NCI-H69 (cell line): ENCODE measurements around the gene DPH7.
"Not testable (repeated sequence)": the region's sequence is repeated elsewhere in the genome, so short reads cannot be mapped to it uniquely, and the experiment has no call there.

ENCODE experiments used
- DNase-seq: peaks from one replicate; lab custom pipeline; 2025; lab: John Stamatoyannopoulos, UW

The DPH7 gene

DNA sequence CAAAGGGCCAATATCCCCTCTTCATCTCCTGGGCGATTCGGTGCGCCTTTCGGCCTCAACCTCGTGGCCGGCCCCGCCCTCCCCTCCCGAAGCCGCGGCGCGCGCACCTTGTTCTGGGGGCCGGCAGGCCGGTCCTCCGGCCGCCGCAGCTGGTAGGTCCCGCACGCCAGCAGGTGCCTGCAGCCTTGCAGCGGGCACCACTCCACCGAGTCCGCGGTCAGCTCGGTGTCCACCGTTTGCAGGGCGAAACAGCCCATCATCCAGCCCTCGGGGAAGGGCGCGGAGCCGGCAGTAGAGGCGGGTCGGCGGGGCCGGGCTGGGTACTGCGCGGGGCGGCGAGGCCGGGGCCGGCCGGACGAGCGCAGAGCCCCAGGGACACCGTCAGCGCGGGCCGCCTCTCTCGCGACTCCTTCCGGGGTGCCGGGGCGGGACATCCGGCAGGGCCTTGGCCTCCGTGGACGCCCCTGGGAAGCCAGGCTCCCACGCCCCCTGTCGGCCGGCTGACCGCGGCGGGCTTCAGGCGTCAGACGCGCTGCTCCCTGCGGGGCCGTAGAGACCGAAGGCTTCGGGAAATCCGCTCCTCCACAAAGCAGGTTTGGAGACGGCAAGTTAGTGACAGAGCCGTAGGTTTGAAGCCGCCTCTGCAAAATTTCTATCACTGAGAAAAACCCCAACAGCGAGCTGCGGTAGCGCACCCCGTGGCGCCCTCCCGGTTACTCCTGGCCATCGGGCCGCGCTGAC is at the start of gene DPH7:
Gene DPH7 (minus strand): TSS at position 408 of the 741 bp plus-strand sequence. CDS start 148 bp downstream, at position 260.
- peak; percentile 97 for DNase-seq

DNA sequence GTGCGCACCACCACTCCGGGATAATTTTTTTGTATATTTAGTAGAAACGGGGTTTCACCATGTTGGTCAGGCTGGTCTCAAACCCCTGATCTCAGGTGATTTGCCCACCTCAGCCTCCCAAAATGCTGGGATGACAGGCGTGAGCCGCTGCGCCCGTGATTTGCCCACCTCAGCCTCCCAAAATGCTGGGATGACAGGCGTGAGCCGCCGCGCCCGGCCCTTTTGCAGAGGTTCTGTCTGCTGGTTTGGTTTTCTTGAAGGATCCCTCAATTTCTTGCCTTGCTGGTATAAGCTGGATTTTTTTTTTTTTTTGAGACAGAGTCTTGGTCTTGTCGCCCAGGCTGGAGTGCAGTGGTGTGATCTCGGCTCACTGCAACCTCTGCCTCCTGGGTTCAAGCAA is 48.7 kb upstream of the DPH7 start:
- not testable (repeated sequence) for DNase-seq

DNA sequence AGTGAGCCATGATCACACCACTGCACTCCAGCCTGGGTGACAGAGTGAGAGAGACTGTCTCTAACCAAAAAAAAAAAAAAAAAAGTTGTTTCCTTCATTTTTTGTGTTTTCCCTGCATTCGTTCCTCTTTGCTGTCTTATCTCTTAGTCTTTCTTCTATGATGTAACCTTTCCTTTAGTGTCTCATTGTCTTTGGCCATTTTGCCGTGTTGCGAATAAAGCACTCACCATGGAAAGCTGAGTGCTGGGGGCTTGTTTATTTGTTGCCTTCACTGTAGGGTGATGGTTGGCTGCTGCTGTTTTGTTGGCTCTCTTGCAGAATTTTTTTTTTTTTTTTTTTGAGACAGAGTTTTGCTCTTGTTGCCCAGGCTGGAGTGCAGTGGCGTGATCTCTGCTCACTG is 47.7 kb upstream of the DPH7 start:
- no peak for DNase-seq

DNA sequence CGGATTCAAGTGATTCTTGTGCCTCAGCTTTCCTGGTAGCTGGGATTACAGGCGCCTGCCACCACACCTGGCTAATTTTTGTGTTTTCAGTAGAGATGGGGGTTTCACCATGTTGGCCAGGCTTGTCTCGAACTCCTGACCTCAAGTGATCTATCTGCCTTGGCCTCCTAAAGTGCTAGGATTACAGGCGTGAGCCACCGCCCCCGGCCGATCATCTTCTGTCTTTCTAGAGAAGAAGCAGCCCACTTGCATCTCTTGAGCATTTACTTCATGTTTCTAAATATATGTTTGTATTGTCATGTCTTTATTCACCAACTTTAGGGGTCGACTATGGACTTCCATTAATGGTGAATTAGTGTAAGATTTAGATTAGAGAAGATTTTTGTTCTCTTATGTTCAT is 43.5 kb upstream of the DPH7 start:
- DNase-seq, result not testable (repeated sequence)

DNA sequence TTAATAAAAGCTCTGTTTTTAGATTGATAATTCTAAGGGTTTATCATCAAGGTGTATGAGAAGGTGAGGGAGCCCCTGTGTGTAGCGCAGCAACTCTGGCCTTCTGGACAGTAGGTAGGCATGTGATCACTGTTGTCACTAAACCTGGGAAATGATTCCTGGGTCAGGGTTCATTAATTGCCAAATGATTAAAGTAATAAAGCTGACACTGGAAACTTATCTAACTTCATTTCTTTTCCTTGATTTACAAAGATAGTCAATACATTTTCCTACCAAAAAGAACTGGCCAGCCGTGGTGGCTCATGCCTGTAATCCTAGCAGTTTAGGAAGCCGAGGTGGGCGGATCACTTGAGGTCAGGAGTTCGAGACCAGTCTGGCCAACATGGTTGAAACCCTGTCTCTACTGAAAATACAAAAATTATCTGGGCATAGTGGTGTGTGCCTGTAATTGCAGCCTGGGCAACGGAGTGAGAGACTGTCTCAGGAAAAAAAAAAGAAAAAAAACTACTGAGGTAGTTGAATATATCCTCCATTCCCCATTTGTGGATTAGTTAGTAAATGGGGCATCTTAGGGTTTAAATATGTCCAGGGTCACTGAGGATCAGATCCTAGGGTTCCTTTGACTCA is 42.5 kb upstream of the DPH7 start:
- no peak for DNase-seq

DNA sequence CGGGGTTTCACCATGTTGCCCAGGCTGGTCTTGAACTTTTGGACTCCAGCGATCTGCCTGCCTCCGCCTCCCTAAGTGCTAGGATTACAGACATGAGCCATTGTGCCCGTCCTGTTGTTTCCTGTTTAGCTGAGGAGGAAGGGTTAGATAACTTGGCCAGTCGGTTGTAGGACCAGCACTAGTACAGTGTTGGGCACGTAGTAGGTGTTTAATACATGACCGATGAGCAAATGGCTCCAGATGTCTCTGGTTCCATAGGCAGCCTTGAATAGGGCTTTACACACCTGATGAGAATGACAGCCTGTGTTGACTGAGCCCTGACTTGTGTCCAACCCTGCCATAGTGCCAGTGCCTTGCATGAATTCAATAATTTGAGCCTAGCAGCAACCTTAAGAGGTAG is 41.9 kb upstream of the DPH7 start:
- no peak for DNase-seq

DNA sequence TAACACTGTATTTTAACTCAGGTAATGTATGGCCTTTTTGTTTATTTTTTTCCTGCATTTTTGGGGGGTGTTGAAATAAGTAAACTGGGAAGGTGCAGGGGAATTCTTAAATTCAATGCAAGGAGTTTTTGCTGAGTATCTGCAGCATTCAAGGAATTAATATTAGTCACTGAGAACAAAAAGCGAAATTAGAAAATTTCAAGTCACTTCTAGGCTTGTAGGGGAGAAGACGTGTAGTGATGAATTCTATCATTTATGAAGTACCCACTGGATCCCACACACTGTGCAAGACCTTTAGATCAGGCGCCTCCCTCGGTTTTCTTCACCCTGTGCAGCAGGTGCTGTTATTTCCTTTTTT is 41.3 kb upstream of the DPH7 start:
- DNase-seq, result no peak

DNA sequence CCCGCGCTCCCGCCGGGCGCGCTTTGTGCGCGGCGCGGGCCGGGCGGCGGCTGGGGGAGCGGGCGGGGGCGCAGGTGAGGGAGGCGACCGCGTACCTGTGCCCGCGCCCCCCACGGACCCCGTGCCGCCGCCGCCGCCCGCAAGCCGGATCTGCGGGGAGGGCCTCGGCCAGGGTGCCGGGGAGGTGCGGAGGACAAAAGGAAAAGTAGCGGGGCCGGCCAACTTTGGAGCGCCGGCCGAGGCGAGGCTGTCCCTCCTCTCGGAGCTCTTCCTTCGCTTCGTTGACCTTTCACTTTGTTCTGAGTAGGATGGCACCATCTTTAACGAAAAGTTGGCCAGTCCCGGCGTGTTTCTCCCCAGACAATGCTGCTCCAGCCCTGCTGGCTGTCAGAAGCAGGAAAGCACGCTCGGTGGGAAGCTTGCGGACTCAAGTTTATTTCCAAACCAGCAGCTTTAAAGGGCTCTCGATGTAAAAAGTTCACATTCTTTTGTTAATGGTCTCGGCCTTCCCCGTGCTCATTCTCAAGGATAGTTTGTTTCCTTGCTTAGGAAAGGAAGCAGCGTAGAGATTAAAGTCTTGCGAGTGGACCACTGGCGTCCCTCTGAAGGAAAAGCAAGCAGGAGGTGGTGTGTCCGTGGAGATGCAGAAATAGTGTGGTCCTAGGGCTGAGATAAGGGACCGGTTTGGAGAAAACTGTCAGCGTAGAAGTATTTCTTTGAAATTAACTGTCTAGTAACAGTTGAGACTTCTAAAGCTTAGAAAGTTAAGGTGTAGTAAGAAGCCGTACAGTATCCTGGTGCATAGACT is 40.7 kb upstream of the DPH7 start:
- DNase-seq, result peak; percentile 71

DNA sequence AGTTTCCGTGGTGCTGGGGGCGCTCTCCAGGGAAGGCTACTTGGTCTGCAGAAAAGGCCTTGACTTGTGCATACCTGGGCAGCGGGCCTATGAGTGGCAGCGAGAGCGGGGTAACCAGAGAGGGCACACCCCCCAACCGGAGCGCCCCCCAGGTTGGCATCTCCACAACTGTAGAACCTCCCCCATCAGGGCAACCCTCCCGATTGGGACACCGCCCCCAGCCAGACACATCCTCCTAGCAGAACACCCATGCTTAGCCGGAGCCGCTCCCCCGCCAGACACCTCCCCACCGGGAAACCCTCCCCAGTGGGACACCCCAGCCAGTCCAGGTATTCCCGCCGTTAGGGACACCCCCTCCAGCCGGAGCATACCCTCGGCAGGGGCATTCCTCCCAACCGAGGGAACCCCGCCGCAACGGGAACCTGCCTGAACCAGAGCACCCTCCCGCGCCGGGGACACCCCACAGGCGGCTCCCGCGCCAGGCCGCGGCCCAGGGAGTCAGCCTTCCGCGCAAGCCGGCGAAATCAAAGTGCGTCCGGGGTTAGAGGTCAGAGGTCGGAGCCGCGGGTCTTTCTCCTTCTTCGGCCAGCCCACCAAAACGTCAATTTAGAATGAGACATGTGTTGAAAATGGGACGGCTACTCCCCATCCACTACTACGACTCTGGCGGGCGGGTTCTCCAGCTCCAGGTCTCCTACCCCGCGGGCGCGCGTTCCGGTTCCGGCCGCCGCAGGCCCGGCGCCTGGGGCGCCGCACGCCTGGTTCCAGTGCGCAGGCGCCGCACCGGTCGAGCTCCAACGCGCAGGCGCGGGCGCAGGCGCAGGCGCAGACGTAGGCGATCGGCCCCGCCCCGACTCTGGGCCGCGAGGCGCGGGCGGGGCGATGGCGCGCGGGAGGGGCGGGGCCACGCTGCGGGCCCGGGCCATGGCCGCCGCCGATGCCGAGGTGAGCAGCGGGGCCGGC is 39.7 kb upstream of the DPH7 start, which contains the start of gene EHMT1:
Gene EHMT1 (plus strand): TSS at position 901 of the 963 bp plus-strand sequence. CDS start 24 bp downstream, at position 925.
- DNase-seq, result peak; percentile 94

DNA sequence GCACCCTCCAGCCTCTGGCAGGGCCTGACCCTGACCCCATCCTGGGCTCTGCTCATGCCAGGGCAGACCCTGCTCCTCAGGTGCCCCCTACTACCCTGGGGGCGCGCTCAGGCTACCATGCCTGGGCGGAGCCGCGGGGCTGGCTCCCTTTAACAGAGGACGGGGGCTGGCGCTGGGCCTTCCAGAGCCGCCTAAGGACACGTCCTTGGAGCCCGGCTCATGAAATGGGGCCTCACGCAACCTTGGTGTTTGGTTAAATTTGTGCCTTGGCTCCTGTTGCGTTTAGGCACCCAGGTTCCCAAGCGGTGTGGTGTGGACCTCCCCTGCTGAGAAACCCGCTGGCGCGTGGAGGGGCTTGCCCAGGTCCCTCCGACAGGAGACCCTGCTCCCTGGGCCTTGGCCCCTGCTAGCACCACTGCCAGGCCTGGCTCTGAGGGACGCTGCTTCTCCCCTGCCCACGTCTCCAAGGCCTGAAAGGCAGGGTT is 36.7 kb upstream of the DPH7 start:
- no peak for DNase-seq

DNA sequence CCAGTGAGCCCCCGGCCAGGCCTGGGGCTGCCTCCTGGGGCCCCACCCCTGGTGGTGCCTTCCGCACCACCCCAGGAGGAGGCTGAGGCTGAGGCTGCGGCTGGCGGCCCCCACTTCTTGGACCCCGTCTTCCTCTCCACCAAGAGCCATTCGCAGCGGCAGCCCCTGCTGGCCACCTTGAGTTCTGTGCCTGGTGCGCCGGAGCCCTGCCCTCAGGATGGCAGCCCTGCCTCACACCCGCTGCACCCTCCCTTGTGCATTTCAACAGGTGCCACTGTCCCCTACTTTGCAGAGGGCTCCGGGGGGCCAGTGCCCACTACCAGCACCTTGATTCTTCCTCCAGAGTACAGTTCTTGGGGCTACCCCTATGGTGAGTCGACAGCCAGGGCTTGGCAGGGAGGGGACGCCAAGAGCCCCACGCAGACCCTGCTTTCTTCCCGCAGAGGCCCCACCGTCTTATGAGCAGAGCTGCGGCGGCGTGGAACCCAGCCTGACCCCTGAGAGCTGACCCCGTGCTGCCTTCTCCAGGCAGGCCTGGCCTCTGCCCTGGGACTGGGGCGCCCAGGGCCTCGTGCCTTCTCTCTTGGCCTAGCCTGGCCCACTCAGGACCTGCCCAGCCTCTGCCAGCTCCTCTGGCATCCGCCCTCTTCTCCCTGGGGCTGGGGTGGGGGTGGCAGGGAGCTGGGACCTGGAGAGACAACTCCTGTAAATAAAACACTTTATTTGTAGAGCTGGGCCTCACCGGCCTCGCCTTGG is 36.1 kb upstream of the DPH7 start:
- DNase-seq, result no peak

DNA sequence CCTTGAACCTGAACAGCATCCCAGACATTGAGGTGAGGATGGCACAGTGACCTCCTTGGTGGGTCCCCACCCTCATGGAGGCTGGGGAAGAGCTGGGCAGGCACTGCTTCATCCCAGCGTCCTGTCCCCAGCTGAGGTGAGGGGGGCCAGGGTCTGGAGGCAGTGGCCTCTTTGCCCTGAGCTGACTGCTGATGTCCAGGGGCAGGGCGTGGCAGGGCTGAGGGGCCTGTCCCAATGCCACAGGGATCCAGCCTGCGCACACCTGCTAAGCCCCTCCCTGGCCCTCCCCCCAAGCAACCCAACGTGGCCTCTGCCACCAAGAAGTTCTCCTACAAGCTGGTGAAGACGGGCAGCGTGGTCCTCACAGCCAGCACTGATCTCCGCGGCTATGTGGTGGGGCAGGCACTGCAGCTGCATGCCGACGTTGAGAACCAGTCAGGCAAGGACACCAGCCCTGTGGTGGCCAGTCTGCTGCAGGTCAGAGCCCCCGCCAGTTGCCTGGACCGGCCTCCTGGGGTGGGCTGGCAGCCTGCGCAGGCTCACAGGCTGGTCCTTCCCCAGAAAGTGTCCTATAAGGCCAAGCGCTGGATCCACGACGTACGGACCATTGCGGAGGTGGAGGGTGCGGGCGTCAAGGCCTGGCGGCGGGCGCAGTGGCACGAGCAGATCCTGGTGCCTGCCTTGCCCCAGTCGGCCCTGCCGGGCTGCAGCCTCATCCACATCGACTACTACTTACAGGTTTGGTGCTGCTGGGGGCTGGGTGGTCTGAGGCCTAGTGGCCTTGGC is 35.2 kb upstream of the DPH7 start:
- DNase-seq, result no peak

DNA sequence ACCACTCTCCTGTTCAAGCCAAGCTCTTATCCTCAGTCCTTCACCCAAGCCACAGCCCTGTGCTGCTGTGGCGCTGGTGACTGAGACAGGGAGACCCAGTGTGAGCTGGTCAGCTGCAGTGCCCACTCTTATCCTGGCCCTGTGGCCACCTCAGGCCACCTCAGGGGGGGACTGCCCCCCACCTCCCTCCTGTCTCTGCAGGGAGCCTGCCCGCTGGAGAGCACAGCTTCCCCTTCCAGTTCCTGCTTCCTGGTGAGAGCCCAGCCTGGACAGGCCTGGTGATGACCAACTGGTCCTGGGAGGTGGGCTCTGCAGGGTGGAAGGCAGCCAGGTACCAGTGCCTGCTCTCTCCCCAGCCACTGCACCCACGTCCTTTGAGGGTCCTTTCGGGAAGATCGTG is 34.5 kb upstream of the DPH7 start:
- DNase-seq, result no peak

DNA sequence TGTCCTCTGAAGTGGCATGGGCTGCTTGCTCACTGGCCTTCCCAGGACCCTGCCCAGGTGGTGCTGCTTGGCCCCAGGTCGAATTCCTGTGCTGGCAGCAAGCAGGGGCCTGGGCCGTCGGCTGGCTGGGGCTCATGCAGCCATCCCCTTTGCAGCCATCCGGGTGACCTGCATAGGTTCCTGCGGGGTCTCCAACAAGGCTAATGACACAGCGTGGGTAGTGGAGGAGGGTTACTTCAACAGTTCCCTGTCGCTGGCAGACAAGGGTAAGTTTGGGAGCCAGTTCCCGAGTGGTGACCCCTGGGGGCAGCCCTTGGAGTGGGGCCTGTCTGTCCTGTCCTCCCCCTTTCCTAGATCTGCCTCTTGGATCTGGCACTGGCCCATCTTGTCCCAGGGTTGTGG is 34.0 kb upstream of the DPH7 start:
- no peak for DNase-seq

DNA sequence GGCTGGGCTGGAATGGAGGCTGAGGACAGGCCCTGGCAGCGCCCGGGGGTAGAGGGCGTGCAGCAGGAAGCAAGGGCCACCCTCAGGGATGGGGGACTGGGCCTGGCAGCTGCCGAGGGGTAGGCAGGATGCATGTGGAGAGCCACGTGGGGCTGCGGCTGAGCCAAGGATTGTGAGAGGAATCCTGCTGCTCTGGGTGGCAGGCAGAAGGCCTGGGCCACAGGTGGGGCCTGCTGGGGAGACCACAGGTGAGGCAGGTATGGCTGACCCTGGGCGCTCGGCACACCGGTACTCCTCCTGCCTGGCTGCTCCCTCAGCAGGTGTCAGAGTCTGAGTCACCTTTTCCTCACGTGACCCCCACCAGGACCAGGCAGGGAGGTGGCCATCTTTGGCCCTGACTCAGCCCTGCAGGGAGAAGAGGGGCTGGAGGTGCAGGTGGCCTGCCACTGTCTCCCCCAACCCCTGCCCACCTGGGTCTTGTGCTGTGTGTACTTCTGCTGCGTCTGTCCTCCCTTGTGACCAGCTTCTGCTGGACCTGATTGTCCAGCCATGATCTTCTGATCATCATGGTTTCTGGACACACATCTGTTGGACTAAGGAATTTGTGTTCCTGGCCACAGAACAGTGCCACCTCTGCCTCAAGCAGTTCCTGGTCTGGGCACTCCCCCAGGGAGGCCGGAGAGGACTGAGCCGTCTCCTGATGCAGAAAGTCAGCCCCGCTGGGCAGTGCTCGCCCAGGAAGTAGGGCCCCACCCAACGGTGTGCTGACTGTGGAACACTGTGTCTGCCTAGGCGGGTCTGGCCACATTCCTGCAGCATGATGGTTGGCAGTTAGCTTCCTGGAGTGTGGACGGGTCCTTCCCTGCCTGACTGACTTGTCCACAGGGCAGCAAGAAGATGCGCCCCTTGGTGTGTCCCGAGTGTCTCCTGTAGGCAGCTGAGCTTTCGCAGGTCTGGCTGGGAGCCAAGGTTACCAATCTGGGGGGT is 33.2 kb upstream of the DPH7 start:
- peak; percentile 91 for DNase-seq

DNA sequence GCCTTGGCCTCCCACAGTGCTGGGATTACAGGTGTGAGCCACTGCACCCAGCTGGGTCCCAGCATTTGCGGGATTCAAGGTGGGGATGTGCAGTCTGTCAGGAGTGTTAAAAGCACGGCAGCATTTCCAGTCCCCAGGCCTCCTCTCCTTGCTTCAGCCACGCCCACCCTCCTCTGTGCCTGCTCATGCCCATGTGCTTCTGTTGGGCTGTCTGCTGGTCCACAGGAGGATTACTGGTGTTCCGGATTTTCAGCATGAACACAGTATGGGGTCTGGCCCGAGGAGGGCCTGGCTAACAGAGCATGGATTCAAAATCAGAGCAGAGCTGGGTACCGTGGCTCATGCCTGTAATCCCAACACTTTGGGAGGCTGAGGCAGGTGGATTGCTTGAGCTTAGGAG is 32.2 kb upstream of the DPH7 start:
- DNase-seq, result peak; percentile 55

DNA sequence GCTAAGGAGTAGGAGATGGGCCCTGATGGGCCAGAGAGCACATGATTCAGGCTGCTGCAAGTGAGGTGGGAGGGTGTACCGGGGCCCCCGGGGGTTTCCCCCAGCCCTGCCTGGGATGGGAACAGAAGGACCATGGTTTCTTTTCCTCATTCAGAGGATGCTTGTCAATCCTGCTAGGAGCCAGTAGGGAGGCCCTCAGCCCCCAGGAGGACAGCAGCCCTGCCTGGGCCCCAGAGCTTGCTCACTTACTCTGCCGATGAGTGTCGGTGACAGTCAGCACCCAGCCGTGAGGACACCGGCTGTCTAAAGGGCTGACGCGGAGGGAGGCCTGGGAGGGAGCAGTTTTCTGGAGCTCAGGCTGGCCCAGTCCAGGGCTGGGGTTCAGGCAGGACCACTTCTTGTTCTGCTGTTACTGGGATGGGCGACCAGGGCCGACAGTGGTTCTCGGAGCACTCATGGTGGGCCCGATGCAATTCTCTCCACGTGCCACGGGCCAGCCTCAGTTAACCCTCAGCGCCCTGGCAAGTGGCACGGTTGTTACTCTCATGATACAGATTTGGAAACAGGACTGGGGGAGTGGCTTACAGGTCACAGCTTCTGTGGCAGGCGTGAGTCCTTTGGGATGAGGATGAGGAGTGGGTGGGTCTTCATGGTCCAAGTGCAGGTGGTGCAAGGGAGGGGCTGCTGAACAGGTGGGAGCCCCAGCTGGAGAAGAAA is 28.6 kb upstream of the DPH7 start:
- DNase-seq, result no peak

DNA sequence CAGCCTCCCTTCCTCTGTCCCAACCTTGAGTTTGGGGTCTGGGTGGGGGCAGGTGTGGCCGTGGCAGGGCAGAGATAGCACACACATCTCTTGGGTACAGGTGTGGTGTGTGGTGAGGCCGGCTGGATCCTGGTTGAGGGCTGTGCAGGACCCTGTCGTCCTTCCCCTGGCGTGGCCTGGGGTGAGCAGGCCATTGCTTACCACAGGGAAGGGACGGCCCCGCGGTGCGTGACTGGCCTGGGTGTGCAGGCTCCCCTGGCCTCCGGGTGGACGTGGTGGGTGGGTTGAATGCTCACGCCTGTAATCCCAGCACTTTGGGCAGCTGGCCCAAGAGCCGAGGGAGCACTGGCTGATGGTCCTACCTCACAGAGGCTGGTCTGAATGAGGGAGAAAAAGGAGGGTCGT is 28.0 kb upstream of the DPH7 start:
- DNase-seq, result no peak
